Measurements from ENCODE around the gene SHC3.

The SHC3 gene

GRCh38 chr9:89109666-89110065, 69.0 kb downstream of the SHC3 start:
- DNase-seq (ENCODE audit: low spot score) = no peak

- DNase-seq (ENCODE audit: low spot score) = no peak
Observed at GRCh38 chr9:89107406-89107805, 71.2 kb downstream of the SHC3 start.

- no peak for DNase-seq (ENCODE audit: low spot score)
Observed at GRCh38 chr9:89106224-89106851, 72.3 kb downstream of the SHC3 start.

GRCh38 chr9:89104821-89105220, 73.8 kb downstream of the SHC3 start:
- no peak for DNase-seq (ENCODE audit: low spot score)

GRCh38 chr9:89097219-89097618, 81.4 kb downstream of the SHC3 start:
- DNase-seq (ENCODE audit: low spot score) = no peak

GRCh38 chr9:89096807-89097206, 81.8 kb downstream of the SHC3 start:
- DNase-seq (ENCODE audit: low spot score) = no peak

GRCh38 chr9:89095761-89096528, 82.7 kb downstream of the SHC3 start:
- DNase-seq (ENCODE audit: low spot score) = no peak

GRCh38 chr9:89093201-89093975, 85.2 kb downstream of the SHC3 start:
- DNase-seq (ENCODE audit: low spot score) = no peak

GRCh38 chr9:89089176-89089575, 89.4 kb downstream of the SHC3 start:
- DNase-seq (ENCODE audit: low spot score) = no peak

- no peak for DNase-seq (ENCODE audit: low spot score)
Observed at GRCh38 chr9:89083626-89084025, 95.0 kb downstream of the SHC3 start.

- no peak for DNase-seq (ENCODE audit: low spot score)
Observed at GRCh38 chr9:89080193-89080592, 98.4 kb downstream of the SHC3 start.

- no peak for DNase-seq (ENCODE audit: low spot score)
Observed at GRCh38 chr9:89079391-89079790, 99.2 kb downstream of the SHC3 start.

- no peak for DNase-seq (ENCODE audit: low spot score)
Observed at GRCh38 chr9:89078860-89079259, 99.8 kb downstream of the SHC3 start.

- DNase-seq (ENCODE audit: low spot score) = no peak
Observed at GRCh38 chr9:89078421-89078820, 100.2 kb downstream of the SHC3 start.

GRCh38 chr9:89077519-89077918, 101.1 kb downstream of the SHC3 start:
- peak; percentile 35 for DNase-seq (ENCODE audit: low spot score)

GRCh38 chr9:89073397-89073796, 105.2 kb downstream of the SHC3 start:
- no peak for DNase-seq (ENCODE audit: low spot score)

GRCh38 chr9:89071591-89071990, 107.0 kb downstream of the SHC3 start:
- DNase-seq (ENCODE audit: low spot score) = no peak

- DNase-seq (ENCODE audit: low spot score) = no peak
Observed at GRCh38 chr9:89066835-89067234, 111.8 kb downstream of the SHC3 start.

GRCh38 chr9:89065921-89066320, 112.7 kb downstream of the SHC3 start:
- no peak for DNase-seq (ENCODE audit: low spot score)

- no peak for DNase-seq (ENCODE audit: low spot score)
Observed at GRCh38 chr9:89060790-89061189, 117.8 kb downstream of the SHC3 start.

GRCh38 chr9:89059925-89060506, 118.6 kb downstream of the SHC3 start:
- DNase-seq (ENCODE audit: low spot score) = no peak

- no peak for DNase-seq (ENCODE audit: low spot score)
Observed at GRCh38 chr9:89058906-89059305, 119.7 kb downstream of the SHC3 start.

Data from NAMALWA (cell line).